ENCODE measurements around the gene SYK. TPM values are rescaled to one million over a fixed set of nuclear protein-coding genes. Genes with fewer than 3 reads are reported as not detected.
"Not testable (repeated sequence)": the region's sequence is repeated elsewhere in the genome, so short reads cannot be mapped to it uniquely, and the experiment has no call there.

SYK gene
- total and polyA plus RNA-seq, 3 experiments from 2014 or later: 0.55 to 0.73 (median 0.56) TPM

DNA sequence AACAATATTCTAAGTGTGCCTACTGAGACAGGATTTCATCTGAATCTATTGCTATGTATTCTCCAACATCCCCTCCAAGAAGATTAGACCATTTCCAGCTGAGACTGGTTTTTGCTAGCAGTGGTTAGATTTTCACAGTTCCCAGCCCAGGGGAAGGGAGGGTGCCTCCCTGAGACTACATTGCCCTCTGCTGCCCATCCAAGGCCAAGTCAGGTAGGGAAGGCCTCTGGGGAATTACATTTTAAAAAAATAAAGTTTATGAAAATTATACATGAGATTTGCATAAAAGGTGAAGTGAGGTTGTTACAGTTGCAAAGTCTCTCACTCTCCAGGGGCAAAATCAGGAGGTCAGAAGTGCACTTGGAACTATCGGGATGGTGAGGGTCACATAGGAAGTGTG lies 28.0 kb upstream of the SYK start:
- H3K27me3 Mint-ChIP-seq: peaks cover 7 to 29% of the 10 kb centered on the region in 2 donors
- ChIA-PET CTCF (no interaction called here), POLR2A (no interaction called here)
- Histone ChIP-seq H3K4me3 (ENCODE audit: low read length) (no peak overlapping the region), H3K36me3 (ENCODE audit: insufficient read depth, low read length) (no peaks in the 10 kb centered on the region), H3K4me1 (ENCODE audit: insufficient read depth, low read length) (no peaks in the 10 kb centered on the region), H3K27me3 (ENCODE audit: insufficient read depth, low read length, poor library complexity, severe bottlenecking) (no peaks in the 10 kb centered on the region), H3K27ac (ENCODE audit: low read depth, low read length) (no peak overlapping the region), H3K9me3 (ENCODE audit: low read length) (no peaks in the 10 kb centered on the region)
- H3K4me1 Mint-ChIP-seq: no peaks in the 10 kb centered on the region
- no peaks in the 10 kb centered on the region for H3K9me3 Mint-ChIP-seq
- peak overlapping the region in 1 of 8 donors; percentile 19 for H3K27ac Mint-ChIP-seq
- no peak for DNase-seq
- H3K4me3 Mint-ChIP-seq: no peak overlapping the region
- no peaks in the 10 kb centered on the region for H3K36me3 Mint-ChIP-seq

DNA sequence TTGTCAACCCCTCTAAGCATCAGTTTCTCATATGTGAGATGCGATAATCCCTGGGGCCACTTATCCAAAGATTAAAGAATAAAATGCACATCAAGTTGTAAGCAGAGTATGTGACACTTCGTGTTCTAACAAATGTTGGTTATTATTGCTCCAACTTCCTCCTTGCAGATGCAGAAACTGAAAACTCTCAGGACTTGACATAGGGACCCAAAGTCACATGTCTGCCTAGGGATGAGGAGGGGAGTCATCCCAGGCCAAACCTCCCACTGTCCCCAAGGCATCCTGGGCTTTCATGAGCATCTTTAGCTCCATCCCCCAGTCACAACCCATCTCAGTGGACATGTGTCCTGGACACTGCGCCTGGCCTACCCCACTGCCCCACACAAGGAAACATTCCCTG lies 27.5 kb upstream of the SYK start:
- H3K36me3 ChIP-seq (ENCODE audit: insufficient read depth, low read length): no peaks in the 10 kb centered on the region
- H3K27me3 Mint-ChIP-seq: peaks cover 7 to 26% of the 10 kb centered on the region in 2 donors
- CTCF ChIA-PET: no interaction called here
- no peak overlapping the region for H3K4me3 ChIP-seq (ENCODE audit: low read length)
- no peak overlapping the region for H3K27ac ChIP-seq (ENCODE audit: low read depth, low read length)
- H3K36me3 Mint-ChIP-seq: no peaks in the 10 kb centered on the region
- POLR2A ChIA-PET: no interaction called here
- H3K9me3 Mint-ChIP-seq: no peaks in the 10 kb centered on the region
- H3K27ac Mint-ChIP-seq: no peak overlapping the region
- no peaks in the 10 kb centered on the region for H3K27me3 ChIP-seq (ENCODE audit: insufficient read depth, low read length, poor library complexity, severe bottlenecking)
- H3K4me1 ChIP-seq (ENCODE audit: insufficient read depth, low read length): no peaks in the 10 kb centered on the region
- H3K9me3 ChIP-seq (ENCODE audit: low read length): no peaks in the 10 kb centered on the region
- H3K4me1 Mint-ChIP-seq: no peaks in the 10 kb centered on the region
- no peak overlapping the region for H3K4me3 Mint-ChIP-seq
- DNase-seq: no peak

DNA sequence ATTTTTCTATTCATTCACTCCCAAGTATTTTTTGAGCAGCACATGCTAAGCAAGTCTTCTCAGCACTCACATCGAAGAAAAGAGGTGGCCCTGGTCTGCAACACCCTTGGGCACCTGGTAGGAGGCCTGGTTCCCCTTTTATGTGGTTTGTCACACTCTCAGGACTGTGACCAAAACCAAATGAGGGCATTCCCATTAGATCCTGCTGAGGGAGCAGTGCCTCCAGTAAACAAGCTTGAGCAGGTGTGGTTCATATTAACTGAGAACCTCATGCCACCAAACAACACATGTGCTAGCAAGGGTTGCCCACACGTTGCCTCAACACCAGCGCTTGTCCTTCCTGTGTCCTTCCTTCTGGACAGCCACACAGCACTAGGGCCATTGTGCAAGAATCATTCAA lies 26.9 kb upstream of the SYK start:
- no peaks in the 10 kb centered on the region for H3K9me3 Mint-ChIP-seq
- no peaks in the 10 kb centered on the region for H3K9me3 ChIP-seq (ENCODE audit: low read length)
- no peaks in the 10 kb centered on the region for H3K4me1 Mint-ChIP-seq
- no peak overlapping the region for H3K27ac Mint-ChIP-seq
- DNase-seq: no peak
- no peak overlapping the region for H3K4me3 Mint-ChIP-seq
- POLR2A ChIA-PET: no interaction called here
- H3K27ac ChIP-seq (ENCODE audit: low read depth, low read length): no peak overlapping the region
- no peak overlapping the region for H3K4me3 ChIP-seq (ENCODE audit: low read length)
- no peaks in the 10 kb centered on the region for H3K27me3 ChIP-seq (ENCODE audit: insufficient read depth, low read length, poor library complexity, severe bottlenecking)
- no peaks in the 10 kb centered on the region for H3K4me1 ChIP-seq (ENCODE audit: insufficient read depth, low read length)
- no peaks in the 10 kb centered on the region for H3K36me3 Mint-ChIP-seq
- peaks cover 7 to 26% of the 10 kb centered on the region in 2 donors for H3K27me3 Mint-ChIP-seq
- CTCF ChIA-PET: no interaction called here
- no peaks in the 10 kb centered on the region for H3K36me3 ChIP-seq (ENCODE audit: insufficient read depth, low read length)

DNA sequence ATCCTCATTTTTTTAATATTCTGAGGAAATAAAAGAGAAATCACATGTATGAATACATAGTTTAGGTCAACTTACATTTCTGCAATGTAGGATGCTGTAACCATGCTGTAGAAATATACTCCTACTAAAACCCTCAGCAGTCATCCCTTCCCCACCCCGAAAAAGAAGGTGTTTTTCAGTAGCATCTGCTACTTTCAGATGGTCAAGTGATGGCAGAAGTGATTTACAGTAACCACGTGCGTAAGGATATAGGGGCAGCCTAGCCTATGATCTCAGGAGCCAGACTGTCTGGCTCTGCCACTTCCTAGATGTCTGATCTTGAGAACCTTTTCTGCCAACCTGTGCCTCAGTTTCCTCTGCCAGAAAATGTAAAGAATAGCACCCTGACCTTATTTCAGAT lies 26.0 kb upstream of the SYK start:
- Mint-ChIP-seq H3K27me3 (peaks cover 6 to 24% of the 10 kb centered on the region in 2 donors), H3K4me1 (no peaks in the 10 kb centered on the region), H3K4me3 (no peak overlapping the region), H3K36me3 (no peaks in the 10 kb centered on the region), H3K9me3 (no peaks in the 10 kb centered on the region), H3K27ac (no peak overlapping the region)
- DNase-seq: no peak
- Histone ChIP-seq H3K27ac (ENCODE audit: low read depth, low read length) (no peak overlapping the region), H3K4me3 (ENCODE audit: low read length) (no peak overlapping the region), H3K36me3 (ENCODE audit: insufficient read depth, low read length) (no peaks in the 10 kb centered on the region), H3K9me3 (ENCODE audit: low read length) (no peaks in the 10 kb centered on the region), H3K4me1 (ENCODE audit: insufficient read depth, low read length) (no peaks in the 10 kb centered on the region), H3K27me3 (ENCODE audit: insufficient read depth, low read length, poor library complexity, severe bottlenecking) (no peaks in the 10 kb centered on the region)
- POLR2A ChIA-PET: no interaction called here
- CTCF ChIA-PET: no interaction called here

DNA sequence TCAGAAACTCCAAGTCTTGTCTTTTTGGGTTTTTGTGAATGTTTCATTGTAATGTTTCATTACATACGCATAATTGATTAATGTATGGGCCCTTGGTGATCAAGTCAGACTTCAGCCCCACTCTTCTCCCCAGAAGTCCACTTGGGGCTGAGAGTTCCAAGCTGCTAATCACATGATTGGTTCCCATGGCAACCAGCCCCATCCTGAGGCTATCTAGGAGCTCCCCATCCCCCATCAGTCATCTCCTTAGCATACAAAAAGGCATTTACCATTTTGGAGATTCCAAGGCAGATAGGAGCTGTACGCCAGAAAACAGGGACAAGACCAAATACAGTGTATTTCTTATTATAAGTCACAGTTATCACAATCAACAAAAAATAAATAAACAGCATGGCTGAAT lies 22.9 kb upstream of the SYK start:
- Mint-ChIP-seq H3K9me3 (no peaks in the 10 kb centered on the region), H3K27ac (no peak overlapping the region), H3K36me3 (no peaks in the 10 kb centered on the region), H3K4me1 (no peaks in the 10 kb centered on the region), H3K27me3 (peaks cover 6 to 17% of the 10 kb centered on the region in 2 donors), H3K4me3 (no peak overlapping the region)
- POLR2A ChIA-PET: no interaction called here
- no peaks in the 10 kb centered on the region for H3K9me3 ChIP-seq (ENCODE audit: low read length)
- CTCF ChIA-PET: no interaction called here
- H3K36me3 ChIP-seq (ENCODE audit: insufficient read depth, low read length): no peaks in the 10 kb centered on the region
- H3K27me3 ChIP-seq (ENCODE audit: insufficient read depth, low read length, poor library complexity, severe bottlenecking): no peaks in the 10 kb centered on the region
- no peak overlapping the region for H3K4me3 ChIP-seq (ENCODE audit: low read length)
- DNase-seq: no peak
- H3K27ac ChIP-seq (ENCODE audit: low read depth, low read length): no peak overlapping the region
- H3K4me1 ChIP-seq (ENCODE audit: insufficient read depth, low read length): no peaks in the 10 kb centered on the region

DNA sequence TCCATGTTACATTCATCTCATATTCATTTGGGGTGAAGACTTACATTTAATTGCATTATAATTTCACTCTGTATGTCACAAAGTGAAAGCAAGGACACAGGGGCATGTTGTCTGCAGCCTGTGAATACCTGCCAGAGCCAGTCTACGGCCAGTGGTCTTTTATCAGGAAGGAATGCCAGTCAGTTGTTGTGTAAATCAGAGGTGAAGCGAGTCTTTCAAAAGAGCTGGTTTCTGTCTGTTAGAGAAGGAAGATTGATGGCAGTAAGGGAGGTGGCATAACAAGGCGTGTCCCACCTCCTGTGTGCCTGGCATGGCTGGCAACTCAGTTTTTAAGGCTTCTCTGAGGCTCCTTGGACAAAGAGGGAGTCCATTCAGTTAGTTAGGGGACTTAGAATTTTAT lies 18.1 kb upstream of the SYK start:
- H3K9me3 Mint-ChIP-seq: no peaks in the 10 kb centered on the region
- H3K27ac ChIP-seq (ENCODE audit: low read depth, low read length): no peak overlapping the region
- no peak overlapping the region for H3K4me3 ChIP-seq (ENCODE audit: low read length)
- H3K4me1 Mint-ChIP-seq: no peaks in the 10 kb centered on the region
- peaks cover 4 to 21% of the 10 kb centered on the region in 2 donors for H3K27me3 Mint-ChIP-seq
- H3K36me3 Mint-ChIP-seq: no peaks in the 10 kb centered on the region
- POLR2A ChIA-PET: no interaction called here
- DNase-seq: no peak
- no peak overlapping the region for H3K4me3 Mint-ChIP-seq
- no peaks in the 10 kb centered on the region for H3K4me1 ChIP-seq (ENCODE audit: insufficient read depth, low read length)
- H3K27ac Mint-ChIP-seq: no peak overlapping the region
- no peaks in the 10 kb centered on the region for H3K9me3 ChIP-seq (ENCODE audit: low read length)
- H3K36me3 ChIP-seq (ENCODE audit: insufficient read depth, low read length): no peaks in the 10 kb centered on the region
- H3K27me3 ChIP-seq (ENCODE audit: insufficient read depth, low read length, poor library complexity, severe bottlenecking): no peaks in the 10 kb centered on the region
- CTCF ChIA-PET: no interaction called here

DNA sequence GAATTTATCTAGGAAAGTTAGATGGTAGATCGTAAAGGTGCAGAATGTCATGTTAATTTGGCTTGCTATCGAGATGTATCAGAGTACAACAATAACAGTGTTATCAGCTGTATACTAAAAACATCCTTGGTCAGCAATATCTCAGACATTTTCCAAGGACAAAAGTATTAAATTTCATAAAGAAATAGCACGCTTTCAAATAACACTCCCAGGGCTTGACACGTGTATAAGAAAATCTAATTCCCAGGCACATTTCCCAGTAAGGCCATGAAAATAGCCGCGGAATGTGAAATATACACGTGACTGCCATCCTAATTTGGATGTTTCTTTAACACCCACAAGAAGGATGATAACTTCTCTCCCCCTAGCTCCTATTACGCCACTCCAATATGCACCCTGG lies 17.7 kb upstream of the SYK start:
- Mint-ChIP-seq H3K36me3 (no peaks in the 10 kb centered on the region), H3K4me3 (no peak overlapping the region), H3K4me1 (no peaks in the 10 kb centered on the region), H3K27ac (no peak overlapping the region), H3K27me3 (peaks cover 7 to 25% of the 10 kb centered on the region in 2 donors), H3K9me3 (no peaks in the 10 kb centered on the region)
- Histone ChIP-seq H3K36me3 (ENCODE audit: insufficient read depth, low read length) (no peaks in the 10 kb centered on the region), H3K27me3 (ENCODE audit: insufficient read depth, low read length, poor library complexity, severe bottlenecking) (no peaks in the 10 kb centered on the region), H3K27ac (ENCODE audit: low read depth, low read length) (no peak overlapping the region), H3K4me3 (ENCODE audit: low read length) (no peak overlapping the region), H3K4me1 (ENCODE audit: insufficient read depth, low read length) (no peaks in the 10 kb centered on the region), H3K9me3 (ENCODE audit: low read length) (no peaks in the 10 kb centered on the region)
- DNase-seq: no peak
- ChIA-PET CTCF (no interaction called here), POLR2A (no interaction called here)

DNA sequence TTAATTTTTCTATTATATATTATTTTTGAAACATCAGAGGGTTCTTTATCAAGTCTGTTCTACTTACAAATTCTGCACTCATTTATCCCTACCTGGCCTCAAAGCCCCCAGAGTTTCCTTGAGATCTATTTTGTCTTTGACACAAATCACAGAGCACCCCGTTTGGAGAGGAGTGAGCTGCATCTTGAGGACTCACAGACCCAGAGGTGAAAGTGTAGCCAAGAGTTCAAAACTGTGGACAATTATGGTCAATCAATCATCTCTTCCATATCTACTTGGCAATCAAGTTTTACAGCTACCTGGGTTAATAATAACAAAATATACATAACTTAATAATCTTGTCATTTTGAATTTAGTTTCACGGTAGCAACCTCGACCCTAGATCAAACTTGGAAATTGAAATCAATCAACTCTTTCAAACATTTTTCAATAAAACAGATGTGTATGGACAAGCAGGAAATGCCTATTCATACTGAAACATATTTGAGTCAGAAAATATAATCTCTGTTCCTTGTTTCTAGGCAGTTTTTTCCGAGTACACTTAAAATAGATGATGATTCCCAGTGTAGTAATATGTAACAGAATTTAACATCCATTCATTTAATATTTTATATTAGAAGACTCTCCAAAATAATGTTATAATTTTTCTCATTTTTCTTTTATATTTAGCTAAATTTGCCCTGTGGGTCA lies 13.7 kb upstream of the SYK start:
- Histone ChIP-seq H3K27ac (ENCODE audit: low read depth, low read length) (no peak overlapping the region), H3K4me3 (ENCODE audit: low read length) (no peak overlapping the region), H3K4me1 (ENCODE audit: insufficient read depth, low read length) (no peaks in the 10 kb centered on the region), H3K36me3 (ENCODE audit: insufficient read depth, low read length) (no peaks in the 10 kb centered on the region), H3K27me3 (ENCODE audit: insufficient read depth, low read length, poor library complexity, severe bottlenecking) (peaks cover 4% of the 10 kb centered on the region), H3K9me3 (ENCODE audit: low read length) (no peaks in the 10 kb centered on the region)
- Mint-ChIP-seq H3K4me1 (no peaks in the 10 kb centered on the region), H3K36me3 (peaks cover 0 to 7% (median 0%) of the 10 kb centered on the region in 3 donors), H3K9me3 (peaks cover 0 to 13% (median 4%) of the 10 kb centered on the region in 5 donors), H3K4me3 (no peak overlapping the region), H3K27ac (no peak overlapping the region), H3K27me3 (peaks cover 14 to 46% of the 10 kb centered on the region in 2 donors)
- ChIA-PET POLR2A (no interaction called here), CTCF (no interaction called here)
- DNase-seq: no peak

DNA sequence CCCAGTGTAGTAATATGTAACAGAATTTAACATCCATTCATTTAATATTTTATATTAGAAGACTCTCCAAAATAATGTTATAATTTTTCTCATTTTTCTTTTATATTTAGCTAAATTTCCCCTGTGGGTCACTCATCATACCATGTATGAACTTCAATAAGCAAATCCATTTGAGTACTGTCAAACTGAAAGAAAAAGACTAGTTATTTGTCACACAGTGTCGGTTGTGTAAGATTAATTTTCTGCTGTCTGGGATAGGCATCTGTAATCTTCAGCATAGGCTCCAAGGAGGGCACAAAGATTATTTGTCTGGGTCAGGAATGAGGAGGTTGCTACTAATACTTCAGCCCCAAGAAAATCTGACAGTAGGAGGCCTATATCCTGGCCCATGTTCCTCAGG lies 13.1 kb upstream of the SYK start:
- H3K4me3 Mint-ChIP-seq; H3K4me3 ChIP-seq (ENCODE audit: low read length); POLR2A ChIA-PET; H3K36me3 Mint-ChIP-seq; H3K27me3 ChIP-seq (ENCODE audit: insufficient read depth, low read length, poor library complexity, severe bottlenecking); H3K27ac ChIP-seq (ENCODE audit: low read depth, low read length); H3K9me3 ChIP-seq (ENCODE audit: low read length); H3K4me1 ChIP-seq (ENCODE audit: insufficient read depth, low read length); H3K27ac Mint-ChIP-seq; DNase-seq; H3K36me3 ChIP-seq (ENCODE audit: insufficient read depth, low read length); H3K4me1 Mint-ChIP-seq; CTCF ChIA-PET: not testable (repeated sequence)
- Mint-ChIP-seq H3K27me3 (peaks cover 14 to 44% of the 10 kb centered on the region in 2 donors), H3K9me3 (peaks cover 0 to 13% (median 4%) of the 10 kb centered on the region in 5 donors)
